Mesenchymal stem cell (in vitro differentiated cells and primary cell): Measurements from ENCODE around the gene FBXO7.

ENCODE experiments used
- DNase-seq: peaks from one replicate; pipeline ENCODE4 v3.0.0-alpha.2; 2013
- H2AFZ ChIP-seq: one replicate; pipeline ENCODE4 v1.6.1; 2013; ENCODE audit warnings: low read depth, mild to moderate bottlenecking, control low read depth, inconsistent platforms, low read length, moderate library complexity
- H2AK5ac ChIP-seq: 2 replicates; pipeline ENCODE4 v1.6.1; 2013; ENCODE audit warnings: low read length, moderate library complexity, mild to moderate bottlenecking, inconsistent platforms; ENCODE audit not compliant: severe bottlenecking
- H2BK120ac ChIP-seq: one replicate; pipeline ENCODE4 v1.6.1; 2013; ENCODE audit warnings: low read depth, mild to moderate bottlenecking, inconsistent platforms, low read length, moderate library complexity
- H2BK12ac ChIP-seq, 2 experiments: one replicate each; pipeline ENCODE4 v1.6.1; 2013; ENCODE audit warnings: inconsistent platforms in 2 of 2, low read length in 2 of 2, mild to moderate bottlenecking in 2 of 2, moderate library complexity in 2 of 2, control low read depth in 1 of 2
- H2BK15ac ChIP-seq: one replicate; pipeline ENCODE4 v1.6.1; 2013; ENCODE audit warnings: mild to moderate bottlenecking, low read depth, inconsistent platforms; ENCODE audit not compliant: poor library complexity, severe bottlenecking
- H2BK5ac ChIP-seq: 2 replicates; pipeline ENCODE4 v1.6.1; 2013; ENCODE audit warnings: low read depth, mild to moderate bottlenecking, low read length, control low read depth, inconsistent platforms; ENCODE audit not compliant: poor library complexity, severe bottlenecking
- H3K14ac ChIP-seq, 2 experiments: one replicate each; pipeline ENCODE4 v1.6.1; 2013; ENCODE audit warnings: inconsistent platforms in 2 of 2, low read length in 2 of 2, control low read depth in 1 of 2, mild to moderate bottlenecking in 1 of 2, moderate library complexity in 1 of 2
- H3K18ac ChIP-seq, 2 experiments: one replicate each; pipeline ENCODE4 v1.6.1; 2013; ENCODE audit warnings: inconsistent platforms in 2 of 2, low read length in 2 of 2, control low read depth in 1 of 2, low read depth in 1 of 2, mild to moderate bottlenecking in 1 of 2
- H3K23ac ChIP-seq, 2 experiments: one replicate each; pipeline ENCODE4 v1.6.1; 2013; ENCODE audit warnings: inconsistent platforms in 2 of 2, low read length in 2 of 2, mild to moderate bottlenecking in 2 of 2, moderate library complexity in 2 of 2, control low read depth in 1 of 2
- H3K27ac ChIP-seq: 2 replicates; pipeline ENCODE4 v1.5.1; 2013; ENCODE audit warnings: mild to moderate bottlenecking, moderate library complexity, low read length, control low read depth, inconsistent platforms; ENCODE audit not compliant: poor library complexity, severe bottlenecking
- H3K27me3 ChIP-seq, 2 experiments: 2 replicates each; pipeline versions ENCODE4 v1.6.1 to v1.7.0; 2013; ENCODE audit warnings: low read length in 2 of 2, mild to moderate bottlenecking in 2 of 2, moderate library complexity in 2 of 2, control low read depth in 1 of 2, inconsistent platforms in 1 of 2; ENCODE audit not compliant: control insufficient read depth in 1 of 2, insufficient read depth in 1 of 2
- H3K36me3 ChIP-seq, 2 experiments: 2 replicates each; pipeline versions ENCODE4 v1.6.1 to v1.7.0; 2013; ENCODE audit warnings: low read length in 2 of 2, control low read depth in 1 of 2, inconsistent platforms in 1 of 2, low read depth in 1 of 2, mild to moderate bottlenecking in 1 of 2; ENCODE audit not compliant: insufficient read depth in 2 of 2, control insufficient read depth in 1 of 2
- H3K4ac ChIP-seq, 2 experiments: one replicate each; pipeline ENCODE4 v1.6.1; 2013; ENCODE audit warnings: inconsistent platforms in 2 of 2, low read length in 2 of 2, mild to moderate bottlenecking in 2 of 2, moderate library complexity in 2 of 2, control low read depth in 1 of 2, low read depth in 1 of 2
- H3K4me1 ChIP-seq: 2 replicates; pipeline ENCODE4 v1.6.1; 2013; ENCODE audit warnings: low read depth, low read length, control low read depth; ENCODE audit not compliant: control insufficient read depth, insufficient read depth
- H3K4me2 ChIP-seq: 2 replicates; pipeline ENCODE4 v1.6.1; 2013; ENCODE audit warnings: low read length, mild to moderate bottlenecking, inconsistent platforms; ENCODE audit not compliant: poor library complexity, severe bottlenecking
- H3K4me3 ChIP-seq, 2 experiments: 2 replicates each; pipeline versions ENCODE4 v1.5.1 to v1.7.0; 2013; ENCODE audit warnings: low read length in 2 of 2, mild to moderate bottlenecking in 2 of 2, control low read depth in 1 of 2, low read depth in 1 of 2; ENCODE audit not compliant: insufficient read depth in 1 of 2
- H3K79me1 ChIP-seq: replicated peaks from 2 replicates; pipeline ENCODE4 v1.6.1; 2013; ENCODE audit warnings: mild to moderate bottlenecking, control low read depth, low read length, inconsistent platforms; ENCODE audit not compliant: poor library complexity, severe bottlenecking
- H3K9ac ChIP-seq: 2 replicates; pipeline ENCODE4 v1.7.0; 2013; ENCODE audit warnings: mild to moderate bottlenecking, low read length, moderate library complexity
- H3K9me3 ChIP-seq: 2 replicates; pipeline ENCODE4 v1.7.0; 2013; ENCODE audit warnings: mild to moderate bottlenecking, low read length; ENCODE audit not compliant: control insufficient read depth
- H4K8ac ChIP-seq: one replicate; pipeline ENCODE4 v1.6.1; 2013; ENCODE audit warnings: inconsistent platforms, mild to moderate bottlenecking, low read length, moderate library complexity
- H4K91ac ChIP-seq: one replicate; pipeline ENCODE4 v1.6.1; 2013; ENCODE audit warnings: mild to moderate bottlenecking, low read length, inconsistent platforms
- WGBS: methylation state at CpG from one replicate; pipeline ENCODE4 v1.1.7; 2013; ENCODE audit warnings: mixed read lengths; 5-methylcytosine and 5-hydroxymethylcytosine counted together

The FBXO7 gene

DNA sequence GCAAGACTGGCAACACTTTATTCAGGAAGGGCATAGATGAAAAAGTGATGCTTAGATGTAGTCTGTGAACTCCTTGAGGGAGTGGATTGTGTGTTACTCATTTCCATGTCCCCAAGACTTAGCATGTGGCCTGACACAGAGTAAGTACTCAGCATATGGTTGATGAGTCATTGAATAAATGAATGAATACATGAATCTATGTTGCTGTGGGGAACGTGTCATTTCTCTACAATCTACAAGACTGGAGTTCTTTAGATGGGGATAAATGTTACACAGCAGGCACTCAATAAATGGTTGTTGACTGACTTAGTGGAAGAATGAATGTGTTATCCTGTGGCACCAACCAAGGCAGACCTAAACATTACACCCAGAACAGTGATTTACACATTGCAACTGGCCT is 28.3 kb upstream of the FBXO7 start:
- H3K9ac ChIP-seq = no peak overlapping the region
- no peak overlapping the region for H3K4me2 ChIP-seq
- H3K27me3 ChIP-seq = peaks cover 20 to 34% of the 10 kb centered on the region in 2 experiments
- DNase-seq = no peak
- no peak overlapping the region for H3K23ac ChIP-seq
- H3K18ac ChIP-seq = no peak overlapping the region
- WGBS = 13% methylated on average over 1 of the region's 1 CpG
- H2AK5ac ChIP-seq = no peak overlapping the region
- H3K4ac ChIP-seq = no peak overlapping the region
- no peaks in the 10 kb centered on the region for H3K4me1 ChIP-seq
- H3K14ac ChIP-seq = no peak overlapping the region
- H3K4me3 ChIP-seq = no peak overlapping the region
- H2BK120ac ChIP-seq = no peak overlapping the region
- H3K9me3 ChIP-seq = no peaks in the 10 kb centered on the region
- no peak overlapping the region for H2BK5ac ChIP-seq
- no peak overlapping the region for H4K8ac ChIP-seq
- H2BK15ac ChIP-seq = no peak overlapping the region
- H3K36me3 ChIP-seq = no peaks in the 10 kb centered on the region
- H2AFZ ChIP-seq = no peak overlapping the region
- H2BK12ac ChIP-seq = no peak overlapping the region
- H4K91ac ChIP-seq = no peak overlapping the region
- no peak overlapping the region for H3K27ac ChIP-seq
- H3K79me1 ChIP-seq = no peaks in the 10 kb centered on the region

DNA sequence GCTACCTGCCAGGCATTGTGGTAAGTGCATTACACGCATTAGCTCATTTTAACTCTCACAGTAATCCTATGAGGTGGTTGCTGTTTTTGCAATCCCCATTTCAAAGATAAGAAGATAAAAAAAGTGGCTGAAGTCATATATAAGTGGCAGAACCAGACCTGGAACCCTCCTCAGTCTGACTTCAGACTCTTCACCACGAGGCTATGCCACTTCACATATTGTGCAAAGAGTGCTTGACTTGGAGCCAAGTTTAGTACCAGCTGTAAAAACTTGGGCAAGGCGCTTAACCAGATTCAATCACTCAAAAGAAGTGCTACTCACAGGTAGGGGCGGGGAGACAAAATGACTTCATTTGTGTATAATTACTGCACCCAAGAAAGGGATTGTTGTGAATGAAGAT is 25.6 kb upstream of the FBXO7 start:
- Histone ChIP-seq H3K36me3 (no peaks in the 10 kb centered on the region), H2AFZ (no peak overlapping the region), H3K79me1 (no peaks in the 10 kb centered on the region), H3K4me1 (no peaks in the 10 kb centered on the region), H2BK15ac (no peak overlapping the region), H3K18ac (no peak overlapping the region), H4K91ac (no peak overlapping the region), H3K14ac (no peak overlapping the region), H4K8ac (no peak overlapping the region), H3K27me3 (peaks cover 5 to 22% of the 10 kb centered on the region in 2 experiments), H3K9ac (no peak overlapping the region), H2AK5ac (no peak overlapping the region), H3K4me3 (no peak overlapping the region), H3K4ac (no peak overlapping the region), H3K23ac (no peak overlapping the region), H3K9me3 (no peaks in the 10 kb centered on the region), H2BK120ac (no peak overlapping the region), H3K27ac (no peak overlapping the region), H2BK12ac (no peak overlapping the region), H3K4me2 (no peak overlapping the region), H2BK5ac (no peak overlapping the region)
- whole genome bisulfite sequencing = 79% methylated on average over 3 of the region's 4 CpGs
- DNase-seq = no peak

DNA sequence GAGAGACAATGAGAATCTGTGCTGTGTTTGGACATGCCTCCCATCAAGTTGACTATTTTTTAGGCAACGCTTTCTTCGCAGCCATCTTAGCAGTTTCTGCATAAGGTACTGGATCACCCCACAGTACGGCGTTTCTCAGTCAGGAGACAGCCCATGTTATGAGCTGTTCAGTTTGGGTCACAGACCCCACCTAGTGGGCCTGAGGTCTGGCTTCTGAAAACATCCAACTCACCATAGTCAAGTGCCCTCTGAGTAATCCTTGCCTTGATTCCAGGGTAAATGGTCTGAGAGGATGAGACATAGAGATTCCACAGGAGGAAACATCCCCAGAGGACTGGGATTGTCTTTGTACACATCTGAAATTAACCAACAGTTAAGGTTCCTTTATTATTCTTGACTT is 17.6 kb upstream of the FBXO7 start:
- WGBS = 78% methylated on average over 4 of the region's 4 CpGs
- no peak overlapping the region for H3K27ac ChIP-seq
- no peak overlapping the region for H3K4me3 ChIP-seq
- H3K27me3 ChIP-seq = peaks cover 13 to 41% of the 10 kb centered on the region in 2 experiments
- H2BK15ac ChIP-seq = no peak overlapping the region
- no peaks in the 10 kb centered on the region for H3K36me3 ChIP-seq
- H4K8ac ChIP-seq = no peak overlapping the region
- H3K4ac ChIP-seq = no peak overlapping the region
- H3K9ac ChIP-seq = no peak overlapping the region
- H3K9me3 ChIP-seq = no peaks in the 10 kb centered on the region
- H3K4me1 ChIP-seq = no peaks in the 10 kb centered on the region
- no peaks in the 10 kb centered on the region for H3K79me1 ChIP-seq
- H2BK12ac ChIP-seq = no peak overlapping the region
- no peak overlapping the region for H3K18ac ChIP-seq
- no peak overlapping the region for H4K91ac ChIP-seq
- H3K4me2 ChIP-seq = no peak overlapping the region
- no peak overlapping the region for H2BK5ac ChIP-seq
- H3K23ac ChIP-seq = no peak overlapping the region
- no peak overlapping the region for H2AFZ ChIP-seq
- no peak overlapping the region for H2BK120ac ChIP-seq
- H2AK5ac ChIP-seq = no peak overlapping the region
- DNase-seq = no peak
- no peak overlapping the region for H3K14ac ChIP-seq

DNA sequence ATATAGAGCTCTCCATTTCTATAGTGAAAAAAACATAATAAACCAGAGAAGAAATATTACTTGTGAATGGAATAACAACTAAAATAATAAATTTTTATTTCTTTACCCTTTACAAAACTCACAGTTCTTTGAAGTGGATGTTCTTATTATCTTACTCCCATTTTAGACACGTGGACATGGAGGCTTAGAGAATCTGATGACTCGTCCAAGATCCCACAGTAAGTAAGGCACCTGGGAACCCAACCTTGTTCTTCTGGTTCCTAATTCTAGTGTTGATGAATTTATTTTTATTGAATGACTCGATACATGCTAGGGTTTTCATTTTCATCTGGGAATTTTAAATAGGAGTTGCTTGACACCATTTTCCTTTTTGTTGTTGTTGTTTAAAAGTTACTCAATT is 12.2 kb upstream of the FBXO7 start:
- DNase-seq = no peak
- Histone ChIP-seq H2AFZ (no peak overlapping the region), H3K36me3 (no peaks in the 10 kb centered on the region), H3K4me2 (no peak overlapping the region), H4K8ac (no peak overlapping the region), H3K4ac (no peak overlapping the region), H2AK5ac (no peak overlapping the region), H4K91ac (no peak overlapping the region), H3K79me1 (no peaks in the 10 kb centered on the region), H3K23ac (no peak overlapping the region), H3K27ac (no peak overlapping the region), H2BK5ac (no peak overlapping the region), H3K27me3 (peaks cover 28 to 49% of the 10 kb centered on the region in 2 experiments), H3K4me3 (no peak overlapping the region), H3K14ac (no peak overlapping the region), H3K18ac (no peak overlapping the region), H2BK120ac (no peak overlapping the region), H3K4me1 (no peaks in the 10 kb centered on the region), H3K9me3 (no peaks in the 10 kb centered on the region), H2BK15ac (no peak overlapping the region), H2BK12ac (no peak overlapping the region), H3K9ac (no peak overlapping the region)
- WGBS = 63% methylated on average over 2 of the region's 3 CpGs
